Inflammatory macrophage (primary cell): ENCODE data around the gene ARHGAP5.

Experiments
- DNase-seq, 2 donors: peaks; one replicate each; pipeline ENCODE4 v3.0.0-alpha.2; 2020 to 2022

Gene ARHGAP5

DNA sequence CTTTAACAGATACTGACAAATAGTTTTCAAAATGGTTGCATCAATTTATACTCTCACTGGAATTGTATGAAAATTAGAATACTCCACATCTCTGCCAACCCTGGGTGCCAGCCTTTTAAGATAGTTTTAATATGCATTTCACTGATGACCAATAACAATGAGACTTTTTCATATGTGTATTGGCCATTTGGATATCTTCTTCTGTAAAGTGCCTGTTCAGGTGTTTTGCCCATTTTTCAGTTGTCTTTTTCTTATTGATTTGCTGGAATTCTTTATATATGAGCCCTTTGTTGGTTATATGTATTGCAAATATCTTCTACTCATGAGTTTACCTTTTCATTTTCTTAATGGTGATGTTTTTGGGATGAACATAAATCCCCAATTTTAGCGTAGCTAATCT is 108.0 kb downstream of the ARHGAP5 start:
- no peak for DNase-seq

DNA sequence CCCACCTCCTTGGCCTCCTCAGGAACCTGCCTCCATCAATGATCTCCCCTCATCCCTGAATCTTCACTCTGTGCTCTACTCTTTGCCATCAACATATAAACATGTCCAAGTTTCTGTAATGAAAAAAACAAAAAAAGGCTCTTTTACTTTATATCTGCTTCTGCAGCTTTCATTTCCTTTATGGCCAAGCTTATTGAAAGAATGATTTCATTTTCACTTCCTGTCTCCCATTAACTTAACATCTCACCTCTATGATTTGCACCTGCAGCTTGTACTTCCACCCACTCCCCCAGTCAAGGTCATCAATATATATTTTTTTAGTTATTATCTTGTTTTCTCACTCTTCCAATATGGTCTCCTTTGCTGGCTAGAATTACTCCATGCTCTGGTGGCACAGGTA is 109.1 kb downstream of the ARHGAP5 start:
- no peak for DNase-seq

DNA sequence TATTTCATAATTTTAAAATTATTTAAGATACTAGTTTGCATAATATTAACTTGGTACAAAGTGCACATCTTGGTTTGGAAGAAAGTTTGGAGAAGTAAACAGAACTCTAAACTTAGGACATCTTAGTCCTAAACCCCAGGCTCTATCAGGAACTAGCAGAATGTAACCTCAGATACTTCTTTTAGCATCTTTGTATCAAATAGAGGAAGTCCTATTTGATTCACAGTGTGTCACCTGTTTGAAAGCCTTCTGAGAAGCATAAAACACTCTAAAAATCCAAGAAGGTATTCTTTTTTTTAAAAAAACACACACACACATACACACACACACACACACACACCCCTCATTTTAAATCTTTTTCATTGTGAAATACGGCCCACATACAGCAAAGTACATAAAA is 112.7 kb downstream of the ARHGAP5 start:
- no peak for DNase-seq

DNA sequence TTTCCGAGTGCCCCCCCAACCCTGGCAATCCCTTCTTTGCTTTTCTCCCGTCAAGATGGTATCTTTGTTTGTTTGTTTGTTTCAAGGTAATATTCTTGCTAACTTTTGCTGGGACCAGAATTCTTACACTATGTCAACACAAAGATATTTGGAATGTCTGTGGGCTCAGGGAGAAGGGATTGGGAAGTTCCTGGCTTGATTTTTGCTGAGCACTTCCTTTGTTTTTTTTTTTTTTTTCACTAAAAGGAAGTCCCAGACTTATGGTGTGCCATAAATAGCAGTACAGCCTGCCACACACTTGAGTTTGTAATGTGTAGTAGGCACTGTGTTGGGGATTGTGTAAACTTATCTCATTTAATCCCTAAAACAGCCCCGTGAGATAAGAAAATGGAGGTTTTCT is 113.6 kb downstream of the ARHGAP5 start:
- peak in 1 of 2 donors; percentile 18 for DNase-seq

DNA sequence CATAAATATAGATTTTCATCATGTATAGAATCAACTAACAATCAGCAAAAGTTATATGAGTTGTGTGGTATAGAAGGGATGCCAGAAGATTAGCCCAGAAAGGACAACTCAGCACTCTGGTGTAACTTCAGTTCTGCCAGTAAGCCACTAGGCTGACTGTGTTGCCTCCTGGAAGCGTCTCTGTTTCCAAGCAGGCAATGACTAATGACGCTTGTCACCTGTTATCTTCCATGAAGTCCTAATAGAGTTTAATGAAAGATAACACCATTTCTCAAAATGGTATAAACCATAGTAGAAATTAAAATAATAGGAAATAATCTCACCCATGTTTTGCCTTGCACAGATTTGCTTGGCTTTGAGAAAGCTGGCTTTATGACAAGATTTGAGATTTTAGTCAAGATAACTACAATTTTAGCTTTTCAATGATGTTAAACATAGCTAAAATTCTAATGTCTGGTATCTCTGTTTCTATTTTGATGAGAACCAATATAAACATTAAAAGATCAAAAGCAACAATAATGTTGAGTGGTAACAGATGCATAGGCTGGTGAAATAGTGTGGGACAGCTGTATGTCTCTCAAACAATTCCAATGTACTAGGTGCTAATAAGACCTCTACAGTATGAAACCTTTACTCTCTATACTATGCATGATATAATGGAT is 115.7 kb downstream of the ARHGAP5 start:
- no peak for DNase-seq

DNA sequence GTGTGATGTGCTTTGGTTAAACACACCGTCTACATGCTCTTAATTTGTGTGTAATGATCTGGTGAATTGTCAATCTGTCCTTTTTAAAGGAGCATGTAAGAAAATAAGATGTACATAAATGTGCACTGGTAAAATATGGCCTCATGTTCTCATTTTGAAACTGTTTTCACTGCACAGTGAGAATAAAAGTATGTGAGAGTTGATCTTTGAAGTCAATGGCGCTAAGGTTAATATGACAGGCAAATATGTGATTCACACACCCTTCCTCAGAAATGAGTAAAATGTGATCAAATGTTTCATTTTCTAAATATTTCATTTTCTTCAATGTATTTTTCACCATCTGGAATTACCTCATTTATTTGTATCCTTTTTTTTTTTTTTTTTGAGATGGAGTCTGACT is 116.4 kb downstream of the ARHGAP5 start:
- DNase-seq: no peak

DNA sequence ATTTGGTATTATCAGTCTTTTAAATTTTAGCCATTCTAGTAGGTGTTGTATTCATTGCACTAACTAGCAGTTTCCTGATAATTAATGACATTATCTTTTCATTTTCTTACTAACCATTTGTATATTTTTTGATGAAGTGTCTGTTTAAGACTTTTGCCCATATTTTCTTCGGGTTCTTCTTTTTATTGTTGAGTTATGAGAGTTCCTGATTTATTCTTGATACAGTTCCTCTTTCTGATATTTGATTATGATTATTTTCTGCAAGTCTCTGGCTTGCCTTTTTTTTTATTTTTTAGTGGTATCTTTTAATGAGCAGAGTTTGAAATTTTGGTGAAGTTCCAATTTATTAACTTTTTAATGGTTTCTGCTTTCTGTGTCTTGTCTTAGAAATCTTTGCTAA is 118.5 kb downstream of the ARHGAP5 start:
- peak in 1 of 2 donors; percentile 29 for DNase-seq

DNA sequence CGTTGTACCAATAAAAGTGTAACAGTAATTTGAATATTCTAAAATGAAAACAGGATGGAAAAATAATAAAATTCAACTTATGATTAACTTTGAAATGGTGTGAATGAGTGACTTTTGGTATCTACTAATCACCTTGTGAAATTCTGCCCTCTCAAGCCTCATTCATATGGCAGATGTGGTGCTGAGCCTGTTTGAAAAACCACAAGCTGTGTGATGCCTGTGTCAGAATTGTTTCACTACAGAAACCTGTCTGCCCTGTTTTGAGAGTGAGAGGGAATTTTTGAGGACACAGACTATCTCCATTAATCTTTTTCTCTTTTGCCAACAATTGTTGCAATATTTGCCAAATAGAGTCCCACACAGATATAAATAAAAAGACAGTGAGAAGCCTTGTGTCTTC is 120.8 kb downstream of the ARHGAP5 start:
- DNase-seq: no peak

DNA sequence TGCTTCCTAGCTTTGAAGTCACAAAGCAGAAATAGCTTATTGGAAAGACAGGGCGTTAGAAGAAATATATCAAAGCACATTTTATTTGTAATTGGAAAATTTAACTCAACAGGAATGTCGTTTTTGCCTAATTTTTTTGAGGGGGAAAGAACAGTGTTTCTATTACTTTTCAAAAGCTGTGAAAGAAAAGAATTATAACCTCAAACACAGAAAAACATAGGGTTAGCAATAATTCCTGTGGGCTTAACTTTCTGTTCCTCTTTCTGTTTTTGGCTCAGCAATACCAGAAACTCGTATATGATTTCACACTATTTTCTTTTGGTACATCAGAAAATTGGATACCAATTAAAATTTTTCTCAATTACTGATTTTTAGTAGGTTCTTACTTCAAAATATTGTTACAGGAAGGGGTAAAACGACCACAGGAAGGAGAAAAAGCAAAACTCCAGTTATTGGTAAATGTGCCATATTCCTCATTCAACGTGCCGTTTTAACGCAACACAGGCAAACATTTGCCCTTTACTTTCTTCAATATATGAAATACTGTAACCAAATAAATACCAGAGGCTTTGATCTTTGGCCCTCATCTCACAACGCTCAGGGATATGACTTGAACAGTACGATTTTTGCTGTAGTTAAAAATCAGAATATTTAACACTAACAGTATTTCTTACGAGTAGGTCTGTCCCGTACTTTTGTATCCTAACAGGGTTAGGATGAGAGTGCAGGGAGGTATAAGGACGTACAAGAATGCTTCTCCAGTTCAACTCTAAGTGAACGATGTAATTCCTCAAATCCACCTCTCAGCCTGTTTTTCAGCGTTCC is 123.5 kb downstream of the ARHGAP5 start:
- peak; percentile 15 to 43 for DNase-seq

DNA sequence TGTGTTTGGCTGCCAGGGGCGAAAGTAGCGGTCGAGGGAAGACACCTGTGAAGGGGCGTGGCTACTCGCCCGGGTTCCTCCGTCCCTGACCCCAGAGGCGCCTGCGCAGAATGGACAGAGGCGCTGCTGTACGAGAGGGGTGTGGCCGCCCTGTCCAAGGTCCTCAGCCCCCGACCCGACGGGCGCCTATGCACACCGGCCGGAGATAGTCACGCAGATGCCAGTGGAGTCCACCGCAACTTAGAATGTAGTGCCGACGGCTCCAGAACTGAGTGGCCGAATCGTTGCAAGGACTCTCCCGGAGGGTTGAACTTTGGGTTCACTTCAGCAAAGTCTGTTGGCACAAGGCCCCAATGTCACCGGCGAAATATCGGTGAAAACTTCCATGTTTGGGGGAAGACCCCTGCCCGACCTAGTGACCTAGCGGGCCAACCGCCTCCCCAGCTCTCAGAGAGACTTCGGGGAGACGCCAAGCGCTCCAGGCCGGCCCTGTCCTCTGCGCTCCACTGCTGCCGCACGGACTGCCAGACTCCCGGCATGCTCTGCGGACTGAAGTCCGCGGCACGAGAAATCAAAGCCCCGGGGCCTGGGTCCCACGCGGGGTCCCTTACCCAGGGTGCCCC is 124.2 kb downstream of the ARHGAP5 start:
- DNase-seq: peak in 1 of 2 donors; percentile 24

DNA sequence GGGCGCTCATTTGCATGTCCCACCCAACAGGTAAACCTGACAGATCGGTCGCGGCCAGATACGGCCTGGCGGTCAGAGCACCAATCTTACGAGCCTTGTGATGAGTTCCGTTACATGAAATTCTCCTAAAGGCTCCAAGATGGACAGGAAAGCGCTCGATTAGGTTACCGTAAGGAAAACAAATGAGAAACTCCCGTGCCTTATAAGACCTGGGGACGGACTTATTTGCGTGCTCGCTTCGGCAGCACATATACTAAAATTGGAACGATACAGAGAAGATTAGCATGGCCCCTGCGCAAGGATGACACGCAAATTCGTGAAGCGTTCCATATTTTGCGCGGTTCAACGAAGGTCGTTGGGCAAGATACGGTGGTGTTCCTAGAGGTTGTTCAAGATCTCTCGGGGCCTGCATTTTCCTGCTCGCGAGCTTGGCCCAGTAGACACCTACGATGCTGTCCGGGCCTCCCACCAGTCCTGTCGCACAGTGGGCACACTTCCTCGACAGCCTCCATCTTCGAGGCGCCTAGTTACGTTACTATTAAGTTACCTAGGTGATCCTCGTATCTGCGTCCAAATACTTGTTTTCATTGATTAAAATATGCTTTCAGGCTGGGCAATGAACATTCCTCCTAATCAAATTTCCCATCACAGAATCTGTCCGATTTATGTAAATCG is 124.8 kb downstream of the ARHGAP5 start, which contains the start of gene RNU6-7:
TSS of gene RNU6-7 (plus strand) at position 230 of the 675 bp plus-strand sequence.
- peak in 1 of 2 donors; percentile 4 for DNase-seq

DNA sequence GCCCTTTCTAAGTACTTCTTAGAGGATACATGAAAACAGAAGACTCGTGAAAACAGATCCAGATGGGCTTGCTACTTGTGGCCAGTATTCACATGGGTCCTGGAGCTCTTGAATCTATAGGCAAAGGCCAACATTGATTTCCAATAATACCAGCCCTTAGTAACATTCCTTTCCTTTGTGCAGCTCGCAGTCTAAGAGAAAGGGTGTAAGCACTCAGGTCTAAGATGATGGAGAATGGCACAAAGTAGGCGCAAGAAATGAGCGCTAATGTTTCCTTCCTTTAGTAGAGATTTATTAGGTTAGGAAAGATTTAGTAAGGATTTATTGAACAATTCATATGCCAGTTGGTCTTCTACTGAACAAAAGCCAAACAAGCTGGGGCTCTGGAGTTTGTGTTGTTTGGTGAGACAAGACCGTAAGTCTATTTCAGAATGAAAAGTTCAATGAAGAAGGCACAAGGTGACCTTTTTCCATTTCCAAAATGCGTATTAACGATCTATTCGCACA is 125.4 kb downstream of the ARHGAP5 start:
- DNase-seq: no peak

DNA sequence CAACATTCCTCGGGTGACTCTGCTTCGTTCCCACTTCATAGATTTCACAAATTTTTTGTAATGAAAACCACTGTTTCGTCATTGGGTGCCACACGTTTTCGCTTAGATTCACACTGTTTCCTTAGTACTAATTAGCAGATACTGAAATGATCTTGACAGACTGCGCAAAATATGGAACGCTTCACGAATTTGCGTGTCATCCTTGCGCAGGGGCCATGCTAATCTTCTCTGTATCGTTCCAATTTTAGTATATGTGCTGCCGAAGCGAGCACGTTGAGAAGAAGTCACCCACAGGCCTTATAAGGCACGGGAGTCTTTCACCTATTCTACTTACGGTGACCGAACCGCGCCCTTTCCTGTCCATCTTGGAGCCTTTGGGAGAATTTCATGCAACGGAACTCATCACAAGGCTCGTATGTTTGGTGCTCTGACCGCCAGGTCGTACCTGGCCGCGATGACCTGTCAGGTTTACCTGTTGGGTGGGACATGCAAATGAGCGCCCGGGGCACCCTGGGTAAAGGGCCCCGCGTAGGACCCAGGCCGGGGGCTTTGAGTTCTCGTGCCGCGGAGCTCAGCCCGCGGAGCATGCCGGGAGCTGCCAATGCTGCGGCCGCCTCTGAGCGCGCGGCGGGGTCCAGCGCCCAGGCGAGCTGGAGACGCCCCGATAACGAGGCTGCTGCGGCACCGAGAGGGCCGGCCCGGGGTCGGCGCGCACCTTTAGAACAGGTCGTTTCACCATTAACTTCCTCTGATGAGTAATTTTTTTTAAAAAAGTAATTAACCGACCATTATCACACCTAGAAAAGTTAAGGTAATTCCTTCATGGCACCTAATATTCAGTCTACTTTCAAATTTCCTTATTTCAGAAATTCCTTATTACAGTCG is 126.1 kb downstream of the ARHGAP5 start, which contains the start of gene RNU6-8:
TSS of gene RNU6-8 (minus strand) at position 272 of the 885 bp plus-strand sequence.
- peak; percentile 44 to 57 for DNase-seq

DNA sequence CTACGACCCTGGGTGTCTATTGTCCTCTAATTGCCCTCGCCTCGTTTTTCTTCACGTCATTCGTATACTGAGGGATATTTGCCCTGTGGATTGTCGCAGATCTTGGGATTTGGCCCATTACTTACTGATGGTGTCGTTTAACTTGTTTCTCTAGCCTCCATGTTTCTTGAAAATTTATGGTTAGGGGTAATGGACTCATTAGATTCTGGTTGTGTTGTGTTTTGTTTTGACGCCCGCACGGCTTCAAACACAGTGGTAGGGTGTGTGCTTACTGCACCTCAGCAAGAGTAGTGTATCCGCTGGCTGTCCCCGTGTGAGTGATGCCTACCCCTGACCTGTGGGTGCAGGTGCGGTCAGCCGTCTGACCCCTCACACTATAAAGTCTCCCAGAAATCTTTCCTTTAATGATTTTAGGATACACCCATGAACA is 126.8 kb downstream of the ARHGAP5 start:
- no peak for DNase-seq

DNA sequence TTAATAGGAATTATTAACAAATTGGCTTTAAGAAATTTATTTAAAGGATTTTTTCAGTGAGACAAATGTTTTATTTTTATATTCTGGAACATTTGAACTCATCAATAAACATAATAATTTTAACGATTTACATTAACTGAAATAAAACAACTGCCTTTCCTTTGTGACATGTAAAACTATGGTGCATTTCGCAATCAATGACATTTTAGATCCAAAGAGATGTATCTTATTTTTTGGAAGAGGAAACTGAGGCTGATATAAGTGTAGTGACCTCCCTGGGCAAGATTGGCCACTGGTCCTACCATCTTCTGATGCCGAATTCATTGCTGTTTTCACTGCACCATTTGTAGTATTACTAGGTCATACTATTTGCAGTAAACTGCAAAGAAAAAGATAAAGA is 128.4 kb downstream of the ARHGAP5 start:
- no peak for DNase-seq

DNA sequence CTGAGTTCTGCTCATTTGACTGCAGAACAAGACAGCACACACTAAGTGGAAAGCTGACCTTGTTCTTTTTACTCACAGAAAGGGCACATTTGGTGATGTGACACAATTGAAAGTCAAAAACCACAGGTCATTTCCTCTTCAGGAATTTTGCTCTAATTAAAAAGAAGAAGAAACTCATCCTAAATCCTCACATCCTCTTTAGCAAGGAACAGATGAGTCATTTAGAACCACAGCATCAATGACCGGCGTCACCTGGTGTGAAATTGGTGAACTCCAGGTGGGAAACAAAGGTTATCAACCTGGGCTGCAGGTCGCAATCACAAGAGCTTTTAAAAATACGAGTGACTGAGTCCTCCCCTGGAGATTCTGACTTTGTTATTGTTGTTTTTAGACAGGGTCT is 128.9 kb downstream of the ARHGAP5 start:
- DNase-seq: peak in 1 of 2 donors; percentile 44

DNA sequence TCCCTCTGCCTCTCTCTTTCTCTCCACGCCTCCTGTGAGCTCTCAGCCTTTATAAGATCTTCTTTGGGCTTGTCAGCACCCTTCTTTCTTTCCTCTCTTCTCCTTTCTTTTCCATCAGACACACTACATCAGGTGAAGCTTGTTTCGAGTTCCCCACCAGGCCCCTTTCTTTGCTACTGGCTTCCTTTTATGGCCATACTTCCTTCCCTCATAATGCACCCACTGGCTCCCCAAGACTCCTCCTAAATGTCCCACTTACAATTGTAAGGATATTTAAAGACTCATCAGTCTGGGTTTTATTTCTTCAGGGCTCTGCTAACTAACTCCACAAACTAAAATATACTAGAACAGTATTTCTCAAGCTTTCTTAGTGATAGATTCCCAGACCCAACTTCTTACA is 129.4 kb downstream of the ARHGAP5 start:
- no peak for DNase-seq

DNA sequence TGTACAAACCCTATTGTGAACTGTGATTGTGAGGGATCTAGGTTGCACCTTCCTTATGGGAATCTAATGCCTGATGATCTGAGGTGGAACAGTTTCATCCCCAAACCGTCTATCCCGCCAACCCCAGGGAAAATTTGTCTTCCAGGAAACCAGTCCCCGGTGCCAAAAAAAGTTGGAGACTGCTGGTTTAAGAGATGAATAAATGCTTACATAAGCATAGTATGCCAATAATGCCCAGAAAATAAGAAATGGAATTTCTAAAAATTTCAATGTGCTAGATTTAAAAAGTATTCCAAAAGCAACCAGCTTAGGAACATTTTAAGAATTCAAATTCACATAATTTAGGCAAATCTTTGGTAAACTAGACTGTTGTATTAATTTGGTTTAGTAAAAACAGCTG is 131.4 kb downstream of the ARHGAP5 start:
- no peak for DNase-seq
